ENCODE results near the gene FAM20C. TPM values are rescaled to one million over a fixed set of nuclear protein-coding genes. Genes with fewer than 3 reads are reported as not detected.
A peak's percentile ranks its signal among the peaks of the same experiment; 100 is the strongest.

FAM20C gene
- total RNA-seq, 1 donor from 2014 or later = 32.9 TPM

DNA sequence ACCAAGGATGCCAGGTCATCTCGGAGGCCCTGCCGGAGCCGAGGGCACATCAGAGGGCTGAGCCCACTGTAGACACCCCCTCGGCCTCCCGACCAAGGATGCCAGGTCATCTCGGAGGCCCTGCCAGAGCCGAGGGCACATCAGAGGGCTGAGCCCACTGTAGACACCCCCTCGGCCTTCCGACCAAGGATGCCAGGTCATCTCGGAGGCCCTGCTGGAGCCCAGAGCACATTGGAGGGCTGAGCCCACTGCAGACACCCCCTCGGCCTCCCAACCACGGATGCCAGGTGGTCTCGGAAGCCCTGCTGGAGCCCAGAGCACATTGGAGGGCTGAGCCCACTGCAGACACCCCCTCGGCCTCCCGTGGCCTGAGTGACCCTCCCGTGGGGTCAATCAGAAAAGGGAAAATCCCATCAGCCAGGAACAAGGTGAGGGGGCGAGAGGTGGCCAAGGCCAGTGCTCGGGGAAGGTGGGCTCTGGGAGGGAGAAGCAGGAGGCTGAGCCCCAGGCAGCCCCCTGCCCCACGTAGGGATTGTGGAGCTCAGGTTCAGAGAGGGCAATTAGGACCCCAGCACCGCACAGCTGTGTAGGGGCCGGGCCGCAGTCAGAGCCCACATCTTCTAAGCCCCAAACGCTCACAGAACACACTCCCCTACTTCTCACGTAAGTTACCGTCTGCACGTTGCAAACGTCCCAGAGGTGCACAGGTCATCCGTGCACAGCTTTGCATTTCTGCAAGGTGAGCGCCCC is 60.0 kb downstream of the FAM20C start:
- Mint-ChIP-seq H3K4me1 (ENCODE audit: low read depth) (no peaks in the 10 kb centered on the region), H3K27me3 (no peaks in the 10 kb centered on the region), H3K36me3 (ENCODE audit: insufficient read depth) (peaks cover 26% of the 10 kb centered on the region), H3K9me3 (ENCODE audit: low read depth) (no peaks in the 10 kb centered on the region), H3K27ac (no peak overlapping the region), H3K4me3 (ENCODE audit: low read depth) (no peak overlapping the region)
- TF ChIP-seq, protein P1, sequence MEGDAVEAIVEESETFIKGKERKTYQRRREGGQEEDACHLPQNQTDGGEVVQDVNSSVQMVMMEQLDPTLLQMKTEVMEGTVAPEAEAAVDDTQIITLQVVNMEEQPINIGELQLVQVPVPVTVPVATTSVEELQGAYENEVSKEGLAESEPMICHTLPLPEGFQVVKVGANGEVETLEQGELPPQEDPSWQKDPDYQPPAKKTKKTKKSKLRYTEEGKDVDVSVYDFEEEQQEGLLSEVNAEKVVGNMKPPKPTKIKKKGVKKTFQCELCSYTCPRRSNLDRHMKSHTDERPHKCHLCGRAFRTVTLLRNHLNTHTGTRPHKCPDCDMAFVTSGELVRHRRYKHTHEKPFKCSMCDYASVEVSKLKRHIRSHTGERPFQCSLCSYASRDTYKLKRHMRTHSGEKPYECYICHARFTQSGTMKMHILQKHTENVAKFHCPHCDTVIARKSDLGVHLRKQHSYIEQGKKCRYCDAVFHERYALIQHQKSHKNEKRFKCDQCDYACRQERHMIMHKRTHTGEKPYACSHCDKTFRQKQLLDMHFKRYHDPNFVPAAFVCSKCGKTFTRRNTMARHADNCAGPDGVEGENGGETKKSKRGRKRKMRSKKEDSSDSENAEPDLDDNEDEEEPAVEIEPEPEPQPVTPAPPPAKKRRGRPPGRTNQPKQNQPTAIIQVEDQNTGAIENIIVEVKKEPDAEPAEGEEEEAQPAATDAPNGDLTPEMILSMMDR (IDR thresholded peaks at IDR 0.05; ENCODE audit: unreplicated experiment) = no peak
- DNase-seq (ENCODE audit: low spot score, unreplicated experiment) = no peak

DNA sequence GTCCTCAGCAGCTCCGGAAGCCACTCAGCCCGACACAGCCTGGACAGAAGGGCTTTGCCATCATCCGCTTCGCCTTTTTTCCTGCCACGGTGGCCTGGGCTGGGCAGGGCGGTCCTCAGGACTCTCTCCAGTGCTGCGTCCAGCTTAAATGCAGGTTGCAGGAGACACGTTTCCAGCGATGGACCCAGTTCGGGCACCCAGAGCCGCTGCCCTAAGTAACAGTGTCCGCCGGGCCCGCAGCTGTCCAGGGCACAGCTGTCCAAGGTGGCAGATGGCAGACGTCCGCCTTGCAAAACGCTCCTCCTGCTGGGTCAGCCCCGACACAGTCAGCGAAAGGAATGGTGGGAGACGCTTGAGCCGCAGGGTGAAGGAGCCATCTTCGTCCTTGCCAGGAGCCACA is 60.6 kb downstream of the FAM20C start:
- H3K9me3 Mint-ChIP-seq (ENCODE audit: low read depth) = no peaks in the 10 kb centered on the region
- TF ChIP-seq, protein P1 (IDR thresholded peaks at IDR 0.05; ENCODE audit: unreplicated experiment) = no peak
- no peak for DNase-seq (ENCODE audit: low spot score, unreplicated experiment)
- no peak overlapping the region for H3K4me3 Mint-ChIP-seq (ENCODE audit: low read depth)
- peaks cover 26% of the 10 kb centered on the region for H3K36me3 Mint-ChIP-seq (ENCODE audit: insufficient read depth)
- no peaks in the 10 kb centered on the region for H3K4me1 Mint-ChIP-seq (ENCODE audit: low read depth)
- no peaks in the 10 kb centered on the region for H3K27me3 Mint-ChIP-seq
- no peak overlapping the region for H3K27ac Mint-ChIP-seq

DNA sequence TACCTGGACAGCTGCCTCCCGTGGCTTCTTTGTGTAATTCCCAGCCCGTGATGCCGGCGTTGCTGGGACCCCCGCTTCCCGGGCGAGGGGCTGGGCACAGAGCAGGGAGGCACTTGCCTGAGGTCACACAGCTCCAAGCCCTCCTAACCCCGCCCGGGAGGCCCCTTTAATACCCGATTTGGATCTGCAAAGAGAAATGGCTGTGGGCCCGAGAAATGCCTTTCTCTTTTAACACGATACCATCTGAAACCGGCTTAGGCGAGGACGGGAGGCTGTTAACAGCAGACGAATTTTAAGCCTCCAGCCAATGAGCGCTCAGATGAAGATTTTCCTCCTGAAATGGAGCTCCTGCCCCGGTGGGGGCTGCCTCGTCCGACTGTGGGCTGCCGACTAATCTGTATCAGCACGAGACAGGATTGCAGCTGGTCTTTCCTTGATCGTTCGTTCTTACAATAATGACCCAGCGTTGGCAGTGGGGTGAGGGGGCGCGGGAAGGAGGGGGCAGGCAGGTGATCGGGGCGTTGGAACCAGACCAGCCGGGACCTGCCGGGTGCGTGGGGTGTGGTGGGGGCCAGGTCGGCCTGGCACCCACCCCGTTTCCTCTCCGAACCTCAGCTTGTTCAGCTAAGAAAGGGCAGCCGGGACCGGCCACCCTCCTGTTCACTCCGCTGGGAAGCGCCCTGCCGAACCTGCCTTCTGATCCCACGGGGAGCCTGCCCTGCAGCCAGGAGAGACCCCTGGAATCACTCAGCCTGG is 61.4 kb downstream of the FAM20C start:
- Mint-ChIP-seq H3K4me1 (ENCODE audit: low read depth) (no peaks in the 10 kb centered on the region), H3K36me3 (ENCODE audit: insufficient read depth) (peaks cover 26% of the 10 kb centered on the region), H3K27me3 (no peaks in the 10 kb centered on the region), H3K9me3 (ENCODE audit: low read depth) (no peaks in the 10 kb centered on the region), H3K27ac (no peak overlapping the region), H3K4me3 (ENCODE audit: low read depth) (no peak overlapping the region)
- no peak for DNase-seq (ENCODE audit: low spot score, unreplicated experiment)
- TF ChIP-seq, protein P1 (IDR thresholded peaks at IDR 0.05; ENCODE audit: unreplicated experiment) = no peak

GRCh38 chr7:254337-255037 is 62.1 kb downstream of the FAM20C start:
- peaks cover 27% of the 10 kb centered on the region for H3K36me3 Mint-ChIP-seq (ENCODE audit: insufficient read depth)
- H3K4me3 Mint-ChIP-seq (ENCODE audit: low read depth) = no peak overlapping the region
- no peaks in the 10 kb centered on the region for H3K4me1 Mint-ChIP-seq (ENCODE audit: low read depth)
- TF ChIP-seq, protein P1 (IDR thresholded peaks at IDR 0.05; ENCODE audit: unreplicated experiment) = no peak
- H3K27ac Mint-ChIP-seq = no peak overlapping the region
- peaks cover 4% of the 10 kb centered on the region for H3K9me3 Mint-ChIP-seq (ENCODE audit: low read depth)
- no peak for DNase-seq (ENCODE audit: low spot score, unreplicated experiment)
- H3K27me3 Mint-ChIP-seq = no peaks in the 10 kb centered on the region

DNA sequence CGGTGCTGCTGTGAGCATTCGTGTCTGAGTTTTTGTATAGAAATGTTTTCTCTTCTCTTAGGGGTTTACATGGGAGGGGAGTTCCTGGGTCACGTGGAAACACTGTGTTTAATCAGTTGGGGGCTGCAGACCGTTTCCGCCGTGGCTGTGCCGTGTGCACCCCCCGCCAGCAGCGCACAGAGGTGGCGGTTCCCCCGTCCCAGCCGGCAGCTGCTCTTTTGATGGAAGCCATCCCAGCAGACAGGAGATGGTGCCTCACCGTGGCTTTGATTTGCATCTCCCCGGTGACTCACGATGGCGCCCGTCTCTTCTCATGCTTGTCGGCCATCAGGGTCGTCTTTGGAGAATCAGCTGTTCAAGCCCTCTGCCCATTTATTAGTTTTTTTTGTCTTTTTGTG is 62.7 kb downstream of the FAM20C start:
- Mint-ChIP-seq H3K4me1 (ENCODE audit: low read depth) (no peaks in the 10 kb centered on the region), H3K4me3 (ENCODE audit: low read depth) (no peak overlapping the region), H3K27me3 (no peaks in the 10 kb centered on the region), H3K27ac (peak overlapping the region; percentile 48), H3K36me3 (ENCODE audit: insufficient read depth) (peaks cover 31% of the 10 kb centered on the region), H3K9me3 (ENCODE audit: low read depth) (peaks cover 4% of the 10 kb centered on the region)
- TF ChIP-seq, protein P1 (IDR thresholded peaks at IDR 0.05; ENCODE audit: unreplicated experiment) = no peak
- DNase-seq (ENCODE audit: low spot score, unreplicated experiment) = no peak

All from progenitor cell of endocrine pancreas (in vitro differentiated cells).